Tibial artery (tissue), 4 donors: ENCODE data around the gene IL34.

Experiments
- DNase-seq, 2 donors: peaks; one replicate each; pipeline ENCODE4 v3.0.0-alpha.2; 2019
- H3K27ac ChIP-seq, 2 donors: fragments of 200-600 bp; sonication (generic) in 1 of 2; 1 replicate in 1 of 2; 2 replicates in 1 of 2; pipeline ENCODE4 v1.5.1; 2018 to 2019; ENCODE audit warnings: mild to moderate bottlenecking in 1 of 2
- H3K27me3 ChIP-seq, 2 donors: fragments of 200-600 bp; sonication (generic) in 1 of 2; one replicate each; pipeline versions ENCODE4 v1.5.1 to v1.6.0; 2016 to 2019
- H3K36me3 ChIP-seq, 3 donors: fragments of 200-600 bp; sonication (generic) in 2 of 3; one replicate each; pipeline ENCODE4 v1.5.1; 2016 to 2019; ENCODE audit warnings: mild to moderate bottlenecking in 2 of 3
- H3K4me1 ChIP-seq, 4 donors: fragments of 200-600 bp; sonication (generic) in 2 of 4; 1 replicate in 3 of 4; 2 replicates in 1 of 4; pipeline ENCODE4 v1.5.1; 2016 to 2019
- H3K4me3 ChIP-seq, 2 donors: fragments of 200-600 bp; sonication (generic) in 1 of 2; 1 replicate in 1 of 2; 2 replicates in 1 of 2; pipeline ENCODE4 v1.5.1; 2018 to 2019; ENCODE audit warnings: mild to moderate bottlenecking in 2 of 2
- H3K9me3 ChIP-seq, 3 donors: fragments of 200-600 bp; sonication (generic) in 1 of 3; one replicate each; pipeline ENCODE4 v1.5.1; 2016 to 2019
- CTCF ChIP-seq, 2 experiments: fragments of 200-600 bp in 1 of 2; fragments of 450-650 bp in 1 of 2; IDR thresholded peaks; one replicate each; pipeline ENCODE4 v1.5.1; 2017 to 2019; ENCODE audit warnings: antibody characterized with exemption in 2 of 2, mild to moderate bottlenecking in 1 of 2, moderate library complexity in 1 of 2
- intact Hi-C: fragments of 100-400 bp; cut with DNase I; formaldehyde crosslinking; loops from one replicate; pipeline ENCODE4 v1.15.0; 2023; ENCODE audit warnings: low total_unique reads

The IL34 gene

GRCh38 chr16:70674221-70675014, 28.1 kb downstream of the IL34 start:
- DNase-seq = peak in 1 of 2 donors; percentile 63
- peak overlapping the region in 1 of 2 donors; percentile 4 for H3K27ac ChIP-seq
- peaks cover 77 to 100% (median 83%) of the 10 kb centered on the region in 3 donors for H3K36me3 ChIP-seq

GRCh38 chr16:70675851-70676513, 29.6 kb downstream of the IL34 start:
- peak in 1 of 2 donors; percentile 64 for DNase-seq
- peaks cover 65 to 99% (median 71%) of the 10 kb centered on the region in 3 donors for H3K36me3 ChIP-seq
- H3K4me1 ChIP-seq = peaks cover 5 to 23% (median 10%) of the 10 kb centered on the region in 4 donors
- H3K4me3 ChIP-seq = no peak overlapping the region
- H3K9me3 ChIP-seq = no peaks in the 10 kb centered on the region
- no peak for TF ChIP-seq CTCF (IDR thresholded peaks at IDR 0.05)
- intact Hi-C loops = no loop called here
- no peaks in the 10 kb centered on the region for H3K27me3 ChIP-seq
- H3K27ac ChIP-seq = peak overlapping the region; percentile 18 to 50

More at GRCh38 chr16:70674221-70675014, 28.1 kb downstream of the IL34 start:
- intact Hi-C loops = no loop called here
- Histone ChIP-seq H3K4me3 (no peak overlapping the region), H3K27me3 (no peaks in the 10 kb centered on the region), H3K4me1 (peaks cover 0 to 8% (median 0%) of the 10 kb centered on the region in 4 donors), H3K9me3 (no peaks in the 10 kb centered on the region)
- TF ChIP-seq CTCF (IDR thresholded peaks at IDR 0.05) = no peak

- TF ChIP-seq CTCF (IDR thresholded peaks at IDR 0.05) = no peak
- intact Hi-C loops = no loop called here
Observed at GRCh38 chr16:70676675-70677498, 30.5 kb downstream of the IL34 start.

GRCh38 chr16:70677499-70678120, 31.3 kb downstream of the IL34 start:
- peak overlapping the region; percentile 50 to 99 for H3K27ac ChIP-seq

More at GRCh38 chr16:70676675-70677498, 30.5 kb downstream of the IL34 start:
- Histone ChIP-seq H3K4me3 (no peak overlapping the region), H3K27ac (peak overlapping the region; percentile 18 to 50), H3K27me3 (no peaks in the 10 kb centered on the region), H3K9me3 (no peaks in the 10 kb centered on the region), H3K4me1 (peaks cover 5 to 32% (median 19%) of the 10 kb centered on the region in 4 donors), H3K36me3 (peaks cover 59 to 90% (median 62%) of the 10 kb centered on the region in 3 donors)
- peak in 1 of 2 donors; percentile 62 for DNase-seq

More at GRCh38 chr16:70677499-70678120, 31.3 kb downstream of the IL34 start:
- Histone ChIP-seq H3K36me3 (peaks cover 57 to 83% (median 59%) of the 10 kb centered on the region in 3 donors), H3K4me1 (peaks cover 5 to 39% (median 26%) of the 10 kb centered on the region in 4 donors), H3K4me3 (no peak overlapping the region), H3K27me3 (no peaks in the 10 kb centered on the region), H3K9me3 (no peaks in the 10 kb centered on the region)
- TF ChIP-seq CTCF (IDR thresholded peaks at IDR 0.05) = no peak
- intact Hi-C loops = no loop called here
- no peak for DNase-seq
